GM23248 (cell line): ENCODE data around the gene SIK2.

Experiments
- EZH2 ChIP-seq: fragments of 200-600 bp; sonication (generic); IDR thresholded peaks from 2 replicates; pipeline ENCODE4 v1.6.1; 2018; ENCODE audit warnings: antibody characterized with exemption, mild to moderate bottlenecking; ENCODE audit not compliant: insufficient read depth, poor library complexity, severe bottlenecking
- EZH2phosphoT487 ChIP-seq: fragments of 200-600 bp; sonication (generic); IDR thresholded peaks from 2 replicates; pipeline ENCODE4 v1.6.1; 2018; ENCODE audit warnings: antibody characterized with exemption, moderate library complexity, mild to moderate bottlenecking, low read depth; ENCODE audit not compliant: insufficient read depth

- no peak for TF ChIP-seq EZH2
- TF ChIP-seq EZH2phosphoT487, result no peak
These were observed 10.9 kb upstream of the SIK2 start for GRCh38 chr11:111591187-111591960.
